ENCODE data around the gene GRN.
A peak's percentile ranks its signal among the peaks of the same experiment; 100 is the strongest.

GRN gene

GRCh38 chr17:44385287-44386181 lies 40.4 kb downstream of the GRN start:
- DNase-seq (ENCODE audit: low read depth), result peak; percentile 64
- peak overlapping the region; percentile 61 for H3K4me3 ChIP-seq (ENCODE audit: low read depth, low read length)
- peak; percentile 37 for TF ChIP-seq CTCF (conservative IDR thresholded peaks at IDR 0.05; ENCODE audit: low read depth, low read length)

GRCh38 chr17:44386182-44386525 lies 41.1 kb downstream of the GRN start:
- no peak for DNase-seq (ENCODE audit: low read depth)
- no peak for TF ChIP-seq CTCF (conservative IDR thresholded peaks at IDR 0.05; ENCODE audit: low read depth, low read length)
- peak overlapping the region; percentile 61 for H3K4me3 ChIP-seq (ENCODE audit: low read depth, low read length)

- H3K4me3 ChIP-seq (ENCODE audit: low read depth, low read length), result no peak overlapping the region
- no peak for TF ChIP-seq CTCF (conservative IDR thresholded peaks at IDR 0.05; ENCODE audit: low read depth, low read length)
- no peak for DNase-seq (ENCODE audit: low read depth)
These were observed 42.7 kb downstream of the GRN start for GRCh38 chr17:44387804-44388203.

GRCh38 chr17:44389281-44389680 lies 44.2 kb downstream of the GRN start, which contains the start of gene ITGA2B:
Gene ITGA2B (minus strand): TSS chr17:44389649. CDS start chr17:44389473, 176 bp downstream.
- H3K4me3 ChIP-seq (ENCODE audit: low read depth, low read length), result no peak within 1 kb of the TSS
- TF ChIP-seq CTCF (conservative IDR thresholded peaks at IDR 0.05; ENCODE audit: low read depth, low read length), result no peak
- DNase-seq (ENCODE audit: low read depth), result no peak

GRCh38 chr17:44389723-44390202 lies 44.7 kb downstream of the GRN start:
- no peak for DNase-seq (ENCODE audit: low read depth)
- no peak overlapping the region for H3K4me3 ChIP-seq (ENCODE audit: low read depth, low read length)
- no peak for TF ChIP-seq CTCF (conservative IDR thresholded peaks at IDR 0.05; ENCODE audit: low read depth, low read length)

GRCh38 chr17:44390250-44390870 lies 45.3 kb downstream of the GRN start:
- H3K4me3 ChIP-seq (ENCODE audit: low read depth, low read length), result no peak overlapping the region
- DNase-seq (ENCODE audit: low read depth), result no peak
- no peak for TF ChIP-seq CTCF (conservative IDR thresholded peaks at IDR 0.05; ENCODE audit: low read depth, low read length)

All from choroid plexus epithelial cell (primary cell).